ENCODE measurements around the gene EPHB1. TPM values are rescaled to one million over a fixed set of nuclear protein-coding genes. Genes with fewer than 3 reads are reported as not detected.

EPHB1 gene
- total RNA-seq, 1 experiment from 2014 or later = 7.0 TPM

DNA sequence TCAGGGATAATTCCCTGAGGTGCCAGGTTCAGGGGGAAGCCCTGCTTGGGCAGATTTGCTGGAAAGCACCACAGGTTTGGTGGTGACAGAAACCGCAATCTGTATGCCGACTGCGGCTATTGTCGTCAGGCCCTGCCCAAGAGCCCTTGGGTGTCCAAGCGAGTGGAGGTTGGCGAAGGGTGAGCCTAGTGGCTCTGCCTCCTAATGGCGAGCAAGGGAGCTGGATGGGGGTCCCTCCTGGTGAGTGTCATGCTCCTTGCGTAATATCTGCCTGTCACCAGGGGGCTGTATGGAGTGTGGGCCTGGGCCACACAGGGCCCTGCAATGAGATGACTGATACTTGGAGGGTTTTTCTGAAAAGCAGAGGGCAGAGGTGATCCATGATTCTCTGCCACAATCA lies 101.6 kb downstream of the EPHB1 start (continued):
- TF ChIP-seq, protein P1, sequence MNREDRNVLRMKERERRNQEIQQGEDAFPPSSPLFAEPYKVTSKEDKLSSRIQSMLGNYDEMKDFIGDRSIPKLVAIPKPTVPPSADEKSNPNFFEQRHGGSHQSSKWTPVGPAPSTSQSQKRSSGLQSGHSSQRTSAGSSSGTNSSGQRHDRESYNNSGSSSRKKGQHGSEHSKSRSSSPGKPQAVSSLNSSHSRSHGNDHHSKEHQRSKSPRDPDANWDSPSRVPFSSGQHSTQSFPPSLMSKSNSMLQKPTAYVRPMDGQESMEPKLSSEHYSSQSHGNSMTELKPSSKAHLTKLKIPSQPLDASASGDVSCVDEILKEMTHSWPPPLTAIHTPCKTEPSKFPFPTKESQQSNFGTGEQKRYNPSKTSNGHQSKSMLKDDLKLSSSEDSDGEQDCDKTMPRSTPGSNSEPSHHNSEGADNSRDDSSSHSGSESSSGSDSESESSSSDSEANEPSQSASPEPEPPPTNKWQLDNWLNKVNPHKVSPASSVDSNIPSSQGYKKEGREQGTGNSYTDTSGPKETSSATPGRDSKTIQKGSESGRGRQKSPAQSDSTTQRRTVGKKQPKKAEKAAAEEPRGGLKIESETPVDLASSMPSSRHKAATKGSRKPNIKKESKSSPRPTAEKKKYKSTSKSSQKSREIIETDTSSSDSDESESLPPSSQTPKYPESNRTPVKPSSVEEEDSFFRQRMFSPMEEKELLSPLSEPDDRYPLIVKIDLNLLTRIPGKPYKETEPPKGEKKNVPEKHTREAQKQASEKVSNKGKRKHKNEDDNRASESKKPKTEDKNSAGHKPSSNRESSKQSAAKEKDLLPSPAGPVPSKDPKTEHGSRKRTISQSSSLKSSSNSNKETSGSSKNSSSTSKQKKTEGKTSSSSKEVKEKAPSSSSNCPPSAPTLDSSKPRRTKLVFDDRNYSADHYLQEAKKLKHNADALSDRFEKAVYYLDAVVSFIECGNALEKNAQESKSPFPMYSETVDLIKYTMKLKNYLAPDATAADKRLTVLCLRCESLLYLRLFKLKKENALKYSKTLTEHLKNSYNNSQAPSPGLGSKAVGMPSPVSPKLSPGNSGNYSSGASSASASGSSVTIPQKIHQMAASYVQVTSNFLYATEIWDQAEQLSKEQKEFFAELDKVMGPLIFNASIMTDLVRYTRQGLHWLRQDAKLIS (CRISPR knock-in tag; IDR thresholded peaks at IDR 0.05; ENCODE audit: borderline replicate concordance) = no peak
- TF ChIP-seq, protein P2, sequence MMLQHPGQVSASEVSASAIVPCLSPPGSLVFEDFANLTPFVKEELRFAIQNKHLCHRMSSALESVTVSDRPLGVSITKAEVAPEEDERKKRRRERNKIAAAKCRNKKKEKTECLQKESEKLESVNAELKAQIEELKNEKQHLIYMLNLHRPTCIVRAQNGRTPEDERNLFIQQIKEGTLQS (CRISPR knock-in tag; conservative IDR thresholded peaks at IDR 0.05) = no peak

DNA sequence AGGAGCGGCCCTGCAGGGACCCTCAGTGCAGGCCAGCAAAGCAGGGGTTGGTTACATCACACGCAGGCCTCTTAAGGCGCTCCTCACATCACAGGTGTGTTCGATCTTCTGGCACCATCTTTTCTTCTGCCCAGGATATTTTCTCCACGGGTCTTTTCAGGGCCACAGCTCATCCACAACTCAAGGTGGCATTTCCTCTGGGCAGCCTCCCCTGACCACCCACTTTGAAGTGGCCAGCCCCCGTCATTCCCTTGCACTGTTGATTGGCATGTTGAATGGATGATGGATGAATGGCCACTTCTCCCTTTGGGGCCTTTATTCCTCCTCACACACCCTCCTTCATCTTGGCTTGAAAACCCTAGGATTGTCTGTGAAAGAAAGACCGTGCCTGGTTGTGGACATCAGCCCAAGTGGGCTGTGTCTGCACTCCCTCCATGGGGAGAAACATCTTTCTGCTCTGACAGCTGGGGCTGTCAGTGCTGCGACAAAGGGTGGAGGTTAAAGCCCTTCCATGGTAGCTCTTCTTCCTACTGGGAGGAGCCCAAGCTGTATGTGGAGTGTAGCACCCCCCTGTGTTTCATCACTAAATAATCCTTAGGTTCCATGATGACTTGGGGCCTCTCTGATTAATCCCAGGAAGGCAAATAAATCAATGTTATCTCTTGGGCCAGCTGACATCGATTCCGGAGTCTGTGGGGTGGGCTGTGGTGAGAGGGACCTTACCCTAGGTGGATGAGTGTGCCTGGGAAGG lies 102.5 kb downstream of the EPHB1 start:
- H3K36me3 Mint-ChIP-seq = no peaks in the 10 kb centered on the region
- ChIA-PET CTCF (interaction anchor here (2.0 kb wide), 1 partner anchor 102 kb away, joined by 9 read pairs; the partner anchor contains the start of gene EPHB1), POLR2A (no interaction called here)
- no peak overlapping the region for H3K27ac Mint-ChIP-seq
- no peaks in the 10 kb centered on the region for H3K9me3 Mint-ChIP-seq
- peaks cover 68% of the 10 kb centered on the region for H3K27me3 Mint-ChIP-seq (ENCODE audit: low read depth)
- DNase-seq (ENCODE audit: low spot score) = no peak
- H3K4me3 Mint-ChIP-seq = no peak overlapping the region
- no peak for ATAC-seq
- H3K4me1 Mint-ChIP-seq = peaks cover 22% of the 10 kb centered on the region
- TF ChIP-seq NFE2L1 (CRISPR knock-in tag; IDR thresholded peaks at IDR 0.05) = no peak
- TF ChIP-seq, protein P3, sequence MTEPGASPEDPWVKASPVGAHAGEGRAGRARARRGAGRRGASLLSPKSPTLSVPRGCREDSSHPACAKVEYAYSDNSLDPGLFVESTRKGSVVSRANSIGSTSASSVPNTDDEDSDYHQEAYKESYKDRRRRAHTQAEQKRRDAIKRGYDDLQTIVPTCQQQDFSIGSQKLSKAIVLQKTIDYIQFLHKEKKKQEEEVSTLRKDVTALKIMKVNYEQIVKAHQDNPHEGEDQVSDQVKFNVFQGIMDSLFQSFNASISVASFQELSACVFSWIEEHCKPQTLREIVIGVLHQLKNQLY (CRISPR knock-in tag; IDR thresholded peaks at IDR 0.05) = no peak
- TF ChIP-seq GTF2I (CRISPR knock-in tag; conservative IDR thresholded peaks at IDR 0.05) = no peak
- TF ChIP-seq ESRRA (CRISPR knock-in tag; IDR thresholded peaks at IDR 0.05; ENCODE audit: borderline replicate concordance) = no peak

DNA sequence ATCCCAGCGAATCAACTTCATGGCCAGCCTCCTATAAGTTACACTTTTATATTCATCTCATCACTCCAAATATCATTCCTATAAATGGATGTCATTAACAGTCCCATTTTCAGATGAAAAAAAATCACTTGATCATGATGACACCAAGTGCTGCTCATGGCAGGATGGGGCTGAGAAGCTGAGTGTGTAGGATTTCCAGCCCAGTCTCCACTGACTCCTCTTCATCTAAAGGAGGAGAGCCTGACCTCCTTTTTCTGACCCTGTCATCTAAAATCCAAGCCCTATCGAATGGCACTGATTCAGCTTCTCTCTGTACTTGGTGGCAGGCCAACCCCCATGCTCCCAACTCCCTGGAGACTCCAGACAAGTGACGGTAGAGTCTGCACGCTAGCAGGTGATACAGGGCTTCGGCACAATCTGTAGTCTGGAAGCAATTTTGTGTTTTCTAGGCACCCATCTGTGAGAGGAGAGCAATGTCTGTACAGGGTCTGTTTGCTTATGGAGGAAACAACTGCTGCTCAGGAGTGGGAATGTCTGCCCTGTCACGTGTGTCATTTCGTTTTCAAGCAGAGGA lies 103.2 kb downstream of the EPHB1 start:
- ChIA-PET POLR2A (no interaction called here), CTCF (interaction anchor here (2.0 kb wide), 1 partner anchor 103 kb away, joined by 9 read pairs; the partner anchor contains the start of gene EPHB1)
- Mint-ChIP-seq H3K9me3 (no peaks in the 10 kb centered on the region), H3K27me3 (ENCODE audit: low read depth) (peaks cover 61% of the 10 kb centered on the region), H3K27ac (no peak overlapping the region), H3K4me3 (no peak overlapping the region), H3K4me1 (peaks cover 15% of the 10 kb centered on the region), H3K36me3 (no peaks in the 10 kb centered on the region)
- DNase-seq (ENCODE audit: low spot score) = no peak
- no peak for TF ChIP-seq ZNF232 (CRISPR knock-in tag; IDR thresholded peaks at IDR 0.05)
- TF ChIP-seq, protein P4, sequence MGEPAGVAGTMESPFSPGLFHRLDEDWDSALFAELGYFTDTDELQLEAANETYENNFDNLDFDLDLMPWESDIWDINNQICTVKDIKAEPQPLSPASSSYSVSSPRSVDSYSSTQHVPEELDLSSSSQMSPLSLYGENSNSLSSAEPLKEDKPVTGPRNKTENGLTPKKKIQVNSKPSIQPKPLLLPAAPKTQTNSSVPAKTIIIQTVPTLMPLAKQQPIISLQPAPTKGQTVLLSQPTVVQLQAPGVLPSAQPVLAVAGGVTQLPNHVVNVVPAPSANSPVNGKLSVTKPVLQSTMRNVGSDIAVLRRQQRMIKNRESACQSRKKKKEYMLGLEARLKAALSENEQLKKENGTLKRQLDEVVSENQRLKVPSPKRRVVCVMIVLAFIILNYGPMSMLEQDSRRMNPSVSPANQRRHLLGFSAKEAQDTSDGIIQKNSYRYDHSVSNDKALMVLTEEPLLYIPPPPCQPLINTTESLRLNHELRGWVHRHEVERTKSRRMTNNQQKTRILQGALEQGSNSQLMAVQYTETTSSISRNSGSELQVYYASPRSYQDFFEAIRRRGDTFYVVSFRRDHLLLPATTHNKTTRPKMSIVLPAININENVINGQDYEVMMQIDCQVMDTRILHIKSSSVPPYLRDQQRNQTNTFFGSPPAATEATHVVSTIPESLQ (CRISPR knock-in tag; IDR thresholded peaks at IDR 0.05) = no peak
- TF ChIP-seq HMGA2 (CRISPR knock-in tag; IDR thresholded peaks at IDR 0.05) = no peak
- TF ChIP-seq, protein P3 (CRISPR knock-in tag; IDR thresholded peaks at IDR 0.05) = no peak
- no peak for TF ChIP-seq TP53 (CRISPR knock-in tag; IDR thresholded peaks at IDR 0.05)
- ATAC-seq = no peak

DNA sequence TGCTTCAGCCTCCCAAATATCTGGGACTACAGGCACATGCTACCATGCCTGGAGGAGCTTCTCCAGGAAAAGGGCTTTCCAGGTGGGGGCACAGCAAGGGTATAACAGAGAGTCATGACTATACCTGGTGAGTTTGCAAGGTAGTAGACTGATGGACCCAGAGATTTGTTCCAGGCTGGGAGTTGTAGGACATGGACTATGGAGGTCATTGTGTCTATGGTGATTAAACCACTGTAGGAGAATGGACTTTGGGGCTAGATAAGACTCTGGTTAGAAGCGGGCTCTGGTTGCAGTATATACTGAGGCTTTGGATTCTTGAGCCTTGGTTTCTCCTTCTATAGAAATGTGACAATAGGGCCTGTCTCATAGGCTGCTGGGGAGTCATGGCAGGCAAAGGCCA lies 104.7 kb downstream of the EPHB1 start:
- Mint-ChIP-seq H3K27me3 (ENCODE audit: low read depth) (peaks cover 46% of the 10 kb centered on the region), H3K4me1 (peaks cover 8% of the 10 kb centered on the region), H3K4me3 (no peak overlapping the region), H3K27ac (no peak overlapping the region), H3K9me3 (no peaks in the 10 kb centered on the region), H3K36me3 (no peaks in the 10 kb centered on the region)
- CTCF ChIA-PET = no interaction called here
- DNase-seq (ENCODE audit: low spot score) = no peak
- POLR2A ChIA-PET = no interaction called here
- no peak for ATAC-seq
- TF ChIP-seq ZNF138 (CRISPR knock-in tag; conservative IDR thresholded peaks at IDR 0.05) (no peak), SMAD3 (CRISPR knock-in tag; IDR thresholded peaks at IDR 0.05; ENCODE audit: borderline replicate concordance) (no peak), ZNF263 (CRISPR knock-in tag; IDR thresholded peaks at IDR 0.05; ENCODE audit: low read depth) (no peak), JAZF1 (CRISPR knock-in tag; IDR thresholded peaks at IDR 0.05) (no peak), ELF4 (CRISPR knock-in tag; IDR thresholded peaks at IDR 0.05; ENCODE audit: low read depth) (no peak)
- TF ChIP-seq, protein P5, sequence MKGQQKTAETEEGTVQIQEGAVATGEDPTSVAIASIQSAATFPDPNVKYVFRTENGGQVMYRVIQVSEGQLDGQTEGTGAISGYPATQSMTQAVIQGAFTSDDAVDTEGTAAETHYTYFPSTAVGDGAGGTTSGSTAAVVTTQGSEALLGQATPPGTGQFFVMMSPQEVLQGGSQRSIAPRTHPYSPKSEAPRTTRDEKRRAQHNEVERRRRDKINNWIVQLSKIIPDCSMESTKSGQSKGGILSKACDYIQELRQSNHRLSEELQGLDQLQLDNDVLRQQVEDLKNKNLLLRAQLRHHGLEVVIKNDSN (CRISPR knock-in tag; IDR thresholded peaks at IDR 0.05) = no peak
- TF ChIP-seq, protein P6, sequence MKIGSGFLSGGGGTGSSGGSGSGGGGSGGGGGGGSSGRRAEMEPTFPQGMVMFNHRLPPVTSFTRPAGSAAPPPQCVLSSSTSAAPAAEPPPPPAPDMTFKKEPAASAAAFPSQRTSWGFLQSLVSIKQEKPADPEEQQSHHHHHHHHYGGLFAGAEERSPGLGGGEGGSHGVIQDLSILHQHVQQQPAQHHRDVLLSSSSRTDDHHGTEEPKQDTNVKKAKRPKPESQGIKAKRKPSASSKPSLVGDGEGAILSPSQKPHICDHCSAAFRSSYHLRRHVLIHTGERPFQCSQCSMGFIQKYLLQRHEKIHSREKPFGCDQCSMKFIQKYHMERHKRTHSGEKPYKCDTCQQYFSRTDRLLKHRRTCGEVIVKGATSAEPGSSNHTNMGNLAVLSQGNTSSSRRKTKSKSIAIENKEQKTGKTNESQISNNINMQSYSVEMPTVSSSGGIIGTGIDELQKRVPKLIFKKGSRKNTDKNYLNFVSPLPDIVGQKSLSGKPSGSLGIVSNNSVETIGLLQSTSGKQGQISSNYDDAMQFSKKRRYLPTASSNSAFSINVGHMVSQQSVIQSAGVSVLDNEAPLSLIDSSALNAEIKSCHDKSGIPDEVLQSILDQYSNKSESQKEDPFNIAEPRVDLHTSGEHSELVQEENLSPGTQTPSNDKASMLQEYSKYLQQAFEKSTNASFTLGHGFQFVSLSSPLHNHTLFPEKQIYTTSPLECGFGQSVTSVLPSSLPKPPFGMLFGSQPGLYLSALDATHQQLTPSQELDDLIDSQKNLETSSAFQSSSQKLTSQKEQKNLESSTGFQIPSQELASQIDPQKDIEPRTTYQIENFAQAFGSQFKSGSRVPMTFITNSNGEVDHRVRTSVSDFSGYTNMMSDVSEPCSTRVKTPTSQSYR (CRISPR knock-in tag; IDR thresholded peaks at IDR 0.05) = no peak
